Mononuclear cell (primary cell): ENCODE results near the gene PRRT1B. TPM values are rescaled to one million over a fixed set of nuclear protein-coding genes. Genes with fewer than 3 reads are reported as not detected.
"Not testable (repeated sequence)": the region's sequence is repeated elsewhere in the genome, so short reads cannot be mapped to it uniquely, and the experiment has no call there.

Source experiments
- H3K27me3 ChIP-seq: 2 replicates; pipeline ENCODE4 v1.6.0; 2011; ENCODE audit warnings: low read length, control low read depth; ENCODE audit not compliant: insufficient read depth
- H3K4me1 ChIP-seq: 2 replicates; pipeline ENCODE4 v1.5.1; 2011; ENCODE audit warnings: mild to moderate bottlenecking, low read length, control low read depth; ENCODE audit not compliant: insufficient read depth
- H3K4me3 ChIP-seq: 2 replicates; pipeline ENCODE4 v1.5.1; 2011; ENCODE audit warnings: mild to moderate bottlenecking, low read length, moderate library complexity
- H3K9me3 ChIP-seq: 2 replicates; pipeline ENCODE4 v1.5.1; 2011; ENCODE audit warnings: low read depth, mild to moderate bottlenecking, control low read depth, low read length
- total RNA-seq: library from RNA; depleted of rRNA; stranded (reverse); fragments of >200 nt; gene quantifications from one replicate; pipeline ENCODE4 v1.2.3, GENCODE V29; 2012

The PRRT1B gene
- total RNA-seq, 1 donor: not detected

GRCh38 chr9:131529597-131530545 is 15.5 kb upstream of the PRRT1B start:
- Histone ChIP-seq H3K9me3 (no peaks in the 10 kb centered on the region), H3K4me3 (peak overlapping the region; percentile 81), H3K4me1 (peaks cover 23% of the 10 kb centered on the region), H3K27me3 (no peaks in the 10 kb centered on the region)

GRCh38 chr9:131530546-131530919 is 14.8 kb upstream of the PRRT1B start:
- H3K4me3 ChIP-seq: peak overlapping the region; percentile 81
- no peaks in the 10 kb centered on the region for H3K27me3 ChIP-seq
- no peaks in the 10 kb centered on the region for H3K9me3 ChIP-seq
- H3K4me1 ChIP-seq: peaks cover 29% of the 10 kb centered on the region

DNA sequence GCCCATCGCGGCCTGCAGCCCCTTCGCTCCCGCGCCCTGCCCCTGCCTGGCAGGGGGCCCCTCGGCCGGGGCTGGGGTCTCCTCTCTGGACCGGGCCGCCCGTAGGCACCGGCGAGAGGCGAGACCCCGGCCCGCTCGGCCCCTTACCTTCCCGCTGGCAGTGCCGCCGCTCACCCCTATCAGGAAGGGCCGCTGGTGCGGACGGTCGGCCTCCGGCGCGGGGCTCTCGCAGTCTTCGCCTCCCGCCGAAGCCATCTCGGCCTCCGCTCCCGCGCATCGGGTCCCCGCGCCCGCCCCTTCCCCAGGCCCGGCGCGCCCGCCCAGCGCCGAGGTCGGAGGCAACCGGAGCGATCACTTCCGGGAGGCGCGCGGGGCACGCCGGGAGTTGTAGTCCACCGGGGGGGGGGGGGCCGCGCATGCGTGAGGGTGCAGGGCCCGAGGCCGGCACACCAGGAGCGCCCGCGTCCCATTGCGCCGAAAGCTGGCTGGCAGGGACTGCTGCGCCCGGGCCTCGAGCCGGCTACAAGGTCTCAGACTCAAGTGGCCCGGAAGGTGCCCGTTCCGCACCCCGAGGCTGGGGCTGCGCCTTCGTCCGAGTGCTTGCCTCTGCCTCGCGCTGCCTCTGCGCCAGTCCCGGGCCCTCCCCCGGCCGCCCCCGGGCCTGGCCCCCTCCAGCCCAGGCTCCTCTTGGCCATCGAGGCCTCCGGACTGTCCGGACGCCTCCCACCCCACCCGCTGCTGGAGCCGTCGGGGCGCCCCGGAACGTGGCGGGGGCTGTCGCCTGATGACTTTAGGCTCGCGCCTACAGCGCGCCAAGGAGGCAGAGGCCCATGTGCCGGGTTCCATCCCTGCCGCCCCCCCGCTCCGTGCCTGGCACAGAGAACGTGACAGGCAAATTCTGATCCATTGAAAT is 14.1 kb upstream of the PRRT1B start, which contains the start of gene UCK1:
UCK1 (minus strand) TSS at position 344 of the 913 bp plus-strand sequence; CDS start at position 255, 89 bp downstream.
- Histone ChIP-seq H3K9me3 (no peaks in the 10 kb centered on the region), H3K4me3 (peak within 1 kb of the TSS; percentile 81), H3K4me1 (peaks cover 30% of the 10 kb centered on the region), H3K27me3 (no peaks in the 10 kb centered on the region)

- no peaks in the 10 kb centered on the region for H3K27me3 ChIP-seq
- no peaks in the 10 kb centered on the region for H3K9me3 ChIP-seq
- peaks cover 33% of the 10 kb centered on the region for H3K4me1 ChIP-seq
- H3K4me3 ChIP-seq: no peak overlapping the region
Measured at GRCh38 chr9:131534721-131535237, 10.5 kb upstream of the PRRT1B start.

DNA sequence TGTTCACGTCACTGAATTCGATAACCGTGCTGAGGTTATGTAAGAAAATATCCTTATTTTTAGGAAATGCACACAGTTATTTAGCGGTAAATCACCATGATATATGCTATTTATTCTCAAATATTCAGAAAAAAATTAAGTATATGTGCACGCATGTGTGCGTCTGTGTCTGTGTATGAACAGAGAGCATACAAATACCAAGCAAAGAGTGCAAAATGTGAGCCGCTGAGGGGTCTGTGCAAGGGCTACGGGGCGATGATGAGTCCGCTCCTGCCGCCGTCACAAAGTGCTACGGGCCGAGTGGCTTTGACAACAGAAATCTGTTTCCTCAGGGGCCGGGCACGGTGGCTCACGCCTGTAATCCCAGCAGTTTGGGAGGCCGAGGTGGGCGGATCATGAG is 7.4 kb upstream of the PRRT1B start:
- Histone ChIP-seq H3K27me3 (no peaks in the 10 kb centered on the region), H3K4me3 (no peak overlapping the region), H3K4me1 (peaks cover 27% of the 10 kb centered on the region), H3K9me3 (no peaks in the 10 kb centered on the region)

DNA sequence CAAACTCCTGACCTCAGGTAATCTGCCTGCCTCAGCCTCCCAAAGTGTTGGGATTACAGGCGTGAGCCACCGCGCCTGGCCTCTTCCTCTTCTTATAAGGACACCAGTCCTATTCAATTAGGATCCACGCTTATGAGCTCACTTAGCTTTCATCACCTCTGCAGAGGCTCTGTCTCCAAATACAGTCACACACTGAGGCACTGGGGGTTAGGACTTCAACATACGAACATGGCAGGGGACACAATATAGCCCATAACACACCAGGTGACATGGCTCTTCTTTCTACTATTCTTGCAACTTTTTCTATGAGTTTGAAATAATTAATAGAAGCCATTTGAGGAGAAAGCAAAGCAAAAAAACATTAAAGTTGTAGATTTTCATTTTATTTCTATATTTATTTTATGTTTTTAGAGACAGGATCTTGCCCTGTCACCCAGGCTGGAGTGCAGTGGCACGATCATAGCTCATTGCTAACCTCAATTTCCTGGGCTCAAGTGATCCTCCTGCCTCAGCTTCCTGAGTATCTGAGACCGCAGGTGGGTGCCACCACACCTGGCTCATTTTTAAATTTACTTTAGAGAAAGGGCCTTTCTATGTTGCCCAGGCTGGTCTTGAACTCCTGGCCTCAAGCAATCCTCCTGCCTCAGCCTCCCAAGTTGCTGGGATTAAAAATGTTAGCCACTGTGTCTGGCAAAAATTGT is 6.0 kb upstream of the PRRT1B start:
- no peak overlapping the region for H3K4me3 ChIP-seq

GRCh38 chr9:131543141-131543540 is 2.2 kb upstream of the PRRT1B start:
- H3K4me1 ChIP-seq: peaks cover 14% of the 10 kb centered on the region
- peaks cover 30% of the 10 kb centered on the region for H3K27me3 ChIP-seq
- H3K4me3 ChIP-seq: no peak overlapping the region
- peaks cover 12% of the 10 kb centered on the region for H3K9me3 ChIP-seq

More for the DNA sequence above, 6.0 kb upstream of the PRRT1B start:
- Histone ChIP-seq H3K9me3 (peaks cover 12% of the 10 kb centered on the region), H3K4me1 (peaks cover 24% of the 10 kb centered on the region), H3K27me3 (peaks cover 6% of the 10 kb centered on the region)

DNA sequence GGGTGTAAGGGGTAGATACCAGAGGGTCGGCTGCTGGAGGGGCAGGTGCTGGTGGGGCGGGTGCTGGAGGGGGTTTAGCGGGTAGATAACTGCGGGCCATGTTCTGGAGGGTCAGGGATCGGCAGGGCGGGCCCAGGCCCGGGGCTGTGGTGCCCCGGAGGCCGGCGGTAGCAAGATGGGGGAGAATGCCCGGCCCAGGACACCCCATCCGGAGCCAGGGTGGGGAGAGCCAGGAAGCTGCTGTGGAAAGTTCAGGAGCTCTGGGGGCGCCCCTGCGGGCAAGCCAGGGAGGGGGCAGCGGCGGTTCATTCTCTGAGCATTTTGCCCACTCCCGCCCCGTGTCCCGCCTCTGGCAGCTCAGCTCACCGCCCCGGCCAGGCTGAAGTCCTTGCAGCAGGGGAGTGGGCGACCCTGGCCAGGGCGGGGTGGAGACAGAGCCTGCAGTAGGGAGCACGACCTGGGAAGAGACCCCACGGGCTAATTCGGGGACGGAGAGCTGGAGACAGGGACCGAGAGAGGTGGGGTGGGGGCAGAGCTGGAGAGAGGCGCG is 538 bp downstream of the PRRT1B start:
- Histone ChIP-seq H3K4me1 (peaks cover 3% of the 10 kb centered on the region), H3K4me3 (no peak overlapping the region), H3K27me3 (peaks cover 30% of the 10 kb centered on the region), H3K9me3 (peaks cover 12% of the 10 kb centered on the region)

DNA sequence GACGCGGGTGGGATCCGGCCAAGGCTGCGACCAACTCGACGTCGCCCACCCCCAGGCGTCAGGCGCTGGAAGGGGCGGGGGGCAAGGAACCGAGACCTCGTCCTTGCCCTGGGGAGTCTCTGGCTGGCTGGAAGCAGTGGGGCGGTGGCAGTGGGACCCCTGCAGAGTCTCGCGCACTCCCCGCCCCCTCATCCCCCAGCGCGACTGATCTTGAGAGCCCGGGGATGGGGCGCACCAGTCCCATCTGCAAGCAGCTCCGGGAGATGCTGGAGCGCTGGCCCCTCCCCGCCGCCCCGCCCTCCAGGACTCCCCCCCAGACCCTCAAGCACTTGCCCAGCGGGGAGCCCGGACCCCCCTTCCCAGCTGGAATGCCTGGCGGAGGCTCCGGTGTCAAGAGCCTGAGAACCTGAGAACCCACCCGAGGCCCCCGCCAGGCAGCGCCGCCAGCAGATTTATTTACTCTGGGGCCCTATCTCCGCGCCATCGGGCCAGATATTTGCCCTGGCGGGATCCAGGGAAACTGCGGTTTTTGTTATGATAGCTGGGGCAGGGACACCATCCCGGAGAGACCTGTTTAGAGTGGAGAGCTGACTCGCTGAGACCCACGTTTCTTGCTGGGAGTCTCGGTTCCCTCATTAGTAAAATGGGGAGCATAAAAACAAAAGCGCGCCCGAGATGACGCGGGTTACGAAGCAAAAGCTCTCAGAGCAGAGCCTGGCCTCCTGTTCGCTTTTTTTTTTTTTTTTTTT is 1.2 kb downstream of the PRRT1B start:
- Histone ChIP-seq H3K27me3 (peaks cover 30% of the 10 kb centered on the region), H3K9me3 (peaks cover 12% of the 10 kb centered on the region), H3K4me3 (no peak overlapping the region), H3K4me1 (peaks cover 3% of the 10 kb centered on the region)

DNA sequence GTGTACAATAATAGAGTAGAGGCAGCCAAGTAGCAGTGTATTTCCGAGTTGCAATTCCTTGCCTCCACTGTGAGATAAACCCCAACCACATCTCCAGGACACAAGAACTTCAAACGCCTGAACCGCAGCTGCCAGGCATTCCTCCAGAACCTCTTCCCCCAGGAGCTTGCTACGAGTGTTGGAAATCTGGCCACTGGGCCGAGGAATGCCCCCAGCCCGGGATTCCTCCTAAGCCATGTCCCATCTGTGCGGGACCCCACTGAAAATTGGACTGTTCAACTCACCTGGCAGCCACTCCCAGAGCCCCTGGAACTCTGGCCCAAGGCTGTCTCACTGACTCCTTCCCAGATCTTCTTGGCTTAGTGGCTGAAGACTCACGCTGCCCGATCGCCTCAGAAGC is 3.9 kb downstream of the PRRT1B start:
- H3K4me3 ChIP-seq, H3K9me3 ChIP-seq, H3K4me1 ChIP-seq: not testable (repeated sequence)
- H3K27me3 ChIP-seq: peaks cover 35% of the 10 kb centered on the region

DNA sequence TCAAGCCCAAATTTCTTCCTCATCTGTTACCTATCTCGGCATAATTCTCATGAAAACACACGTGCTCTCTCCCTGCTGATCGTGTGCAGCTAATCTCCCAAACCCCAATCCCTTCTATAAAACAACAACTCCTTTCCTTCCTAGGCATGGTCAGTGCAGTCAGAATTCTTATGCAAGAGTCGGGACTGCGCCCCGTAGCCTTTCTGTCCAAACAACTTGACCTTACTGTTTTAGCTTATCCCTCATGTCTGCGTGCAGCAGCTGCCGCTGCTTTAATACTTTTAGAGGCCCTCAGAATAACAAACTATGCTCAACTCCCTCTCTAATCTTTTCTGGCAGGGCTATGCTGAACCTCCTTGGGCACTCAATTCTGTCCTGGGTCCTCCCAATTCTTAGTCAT is 5.1 kb downstream of the PRRT1B start:
- H3K27me3 ChIP-seq: peaks cover 29% of the 10 kb centered on the region
- not testable (repeated sequence) for H3K4me1 ChIP-seq, H3K4me3 ChIP-seq, H3K9me3 ChIP-seq

GRCh38 chr9:131552030-131552429 is 6.7 kb downstream of the PRRT1B start:
- Histone ChIP-seq H3K4me3 (no peak overlapping the region), H3K4me1 (no peaks in the 10 kb centered on the region), H3K9me3 (no peaks in the 10 kb centered on the region), H3K27me3 (peaks cover 18% of the 10 kb centered on the region)

- no peak overlapping the region for H3K4me3 ChIP-seq
- peaks cover 16% of the 10 kb centered on the region for H3K27me3 ChIP-seq
- H3K9me3 ChIP-seq: no peaks in the 10 kb centered on the region
- H3K4me1 ChIP-seq: no peaks in the 10 kb centered on the region
Measured at GRCh38 chr9:131554087-131554842, 8.9 kb downstream of the PRRT1B start.
